Measurements from ENCODE around the gene CGB8. TPM values are rescaled to one million over a fixed set of nuclear protein-coding genes. Genes with fewer than 3 reads are reported as not detected.
A peak's percentile ranks its signal among the peaks of the same experiment; 100 is the strongest.

The CGB8 gene
- polyA plus RNA-seq, 2 of the 4 experiments (the other 2 are of a cell fraction), result 0.63 to 2.7 TPM

- no peak for TF ChIP-seq BCL3 (IDR thresholded peaks at IDR 0.05)
- TF ChIP-seq ESRRA (IDR thresholded peaks at IDR 0.05; ENCODE audit: borderline replicate concordance, low read length), result no peak
Observed at GRCh38 chr19:49004964-49005614, 43.8 kb downstream of the CGB8 start (continued).

GRCh38 chr19:49004133-49004532 lies 44.8 kb downstream of the CGB8 start:
- no peak overlapping the region for H3K4me3 ChIP-seq
- H3K9me3 ChIP-seq, result no peaks in the 10 kb centered on the region
- H3K4me1 ChIP-seq, result no peaks in the 10 kb centered on the region
- no peak for DNase-seq (ENCODE audit: low read depth in 1 of 2, low spot score in 1 of 2)
- no peak overlapping the region for H3K27ac ChIP-seq
- FAIRE-seq, result no peak
- ATAC-seq, result no peak
- 97% methylated on average over 15 of the region's 15 CpGs for WGBS (ENCODE audit: missing lambda C conversion rate)
- TF ChIP-seq EP300 (IDR thresholded peaks at IDR 0.05) (no peak), TFCP2L1 (CRISPR knock-in tag; IDR thresholded peaks at IDR 0.05) (no peak), ZFP36 (IDR thresholded peaks at IDR 0.05; ENCODE audit: borderline replicate concordance, partially characterized antibody) (no peak), MAZ (IDR thresholded peaks at IDR 0.05; ENCODE audit: borderline replicate concordance, low read depth, low read length) (no peak), HMGXB4 (CRISPR knock-in tag; IDR thresholded peaks at IDR 0.05; ENCODE audit: borderline replicate concordance) (no peak), KDM5A (IDR thresholded peaks at IDR 0.05) (no peak), RFX5 (IDR thresholded peaks at IDR 0.05) (no peak), CTCF (IDR thresholded peaks at IDR 0.05) (no peak), POLR2A (IDR thresholded peaks at IDR 0.05; ENCODE audit: low read length) (no peak), CHD2 (IDR thresholded peaks at IDR 0.05; ENCODE audit: low read length, partially characterized antibody) (no peak), MAX (IDR thresholded peaks at IDR 0.05) (no peak), KDM1A (IDR thresholded peaks at IDR 0.05; ENCODE audit: low read depth) (no peak)
- no peak overlapping the region for H3K4me2 ChIP-seq
- ChIA-PET CTCF (interaction anchor here (0.6 to 21.8 kb wide), 6 partner anchors 8 to 204 kb away, joined by 3 to 408 read pairs (median 5); partner anchors contain the start of genes GYS1 and RUVBL2), POLR2A (interaction anchor here (0.6 kb wide), 3 partner anchors 10 to 1747 kb away, joined by 4 to 5 read pairs (median 4); partner anchors contain the start of genes LIN7B and RUVBL2)

GRCh38 chr19:48999481-49000325 lies 49.2 kb downstream of the CGB8 start:
- FAIRE-seq (no peak), DNase-seq (ENCODE audit: low read depth in 1 of 2, low spot score in 1 of 2) (peak; percentile 81 to 85), ATAC-seq (peak; percentile 84 to 89)
- POLR2A ChIA-PET, result interaction anchor here (0.6 to 1.4 kb wide), 4 partner anchors 20 to 212 kb away, joined by 3 to 4 read pairs (median 4); partner anchors contain the start of gene PPP1R15A
- 54% methylated on average over 16 of the region's 16 CpGs for WGBS (ENCODE audit: missing lambda C conversion rate)
- no peak overlapping the region for H3K4me2 ChIP-seq
- H3K27ac ChIP-seq, result no peak overlapping the region
- H3K4me1 ChIP-seq, result peaks cover 9% of the 10 kb centered on the region; the same call in 2 of the 3 replicates
- peak; percentile 67 for TF ChIP-seq SMC3 (IDR thresholded peaks at IDR 0.05)
- no peak for TF ChIP-seq PBX3 (IDR thresholded peaks at IDR 0.05)
- TF ChIP-seq RAD21 (conservative IDR thresholded peaks at IDR 0.05 in 1 of 2, IDR thresholded peaks at IDR 0.05 in 1 of 2), result peak; percentile 69
- peak; percentile 82 for TF ChIP-seq CTCF (IDR thresholded peaks at IDR 0.05)
- no peak for TF ChIP-seq ATOH8 (CRISPR knock-in tag; IDR thresholded peaks at IDR 0.05; ENCODE audit: low read depth)
- no peaks in the 10 kb centered on the region for H3K9me3 ChIP-seq
- CTCF ChIA-PET, result interaction anchor here (0.6 to 21.8 kb wide), 50 partner anchors 4 to 394 kb away, joined by 3 to 408 read pairs (median 4); partner anchors contain the start of genes CGB2, CGB7, GYS1 and KCNA7
- H3K4me3 ChIP-seq, result no peak overlapping the region

Measured in A549 (cell line).